Medulla oblongata (tissue), 1 donor: ENCODE measurements around the gene E2F3.
"Not testable (repeated sequence)": the region's sequence is repeated elsewhere in the genome, so short reads cannot be mapped to it uniquely, and the experiment has no call there.

Experiments
- DNase-seq: peaks from one replicate; pipeline ENCODE4 v3.0.0-alpha.2; 2015; ENCODE audit errors: extremely low spot score

The E2F3 gene

DNA sequence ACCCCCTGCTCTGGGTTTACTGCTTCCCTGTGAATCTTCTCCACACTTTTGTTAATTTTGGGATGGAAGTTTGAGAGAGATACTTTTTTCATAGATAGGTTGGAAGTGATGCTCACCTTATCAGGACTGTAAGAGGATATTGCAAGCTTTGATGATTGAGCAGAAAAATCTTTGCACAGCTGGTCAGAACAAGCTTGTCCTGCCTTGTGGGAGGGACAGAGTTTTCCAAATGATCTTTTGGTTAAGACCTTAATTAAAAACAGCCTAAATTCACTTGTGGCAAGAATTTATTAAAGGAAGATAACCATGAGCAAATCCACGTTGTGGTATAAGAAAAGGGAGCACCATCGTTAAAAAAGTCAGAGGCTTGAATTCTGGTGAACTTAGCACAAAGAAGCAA, 32.2 kb downstream of the E2F3 start:
- DNase-seq, result no peak

DNA sequence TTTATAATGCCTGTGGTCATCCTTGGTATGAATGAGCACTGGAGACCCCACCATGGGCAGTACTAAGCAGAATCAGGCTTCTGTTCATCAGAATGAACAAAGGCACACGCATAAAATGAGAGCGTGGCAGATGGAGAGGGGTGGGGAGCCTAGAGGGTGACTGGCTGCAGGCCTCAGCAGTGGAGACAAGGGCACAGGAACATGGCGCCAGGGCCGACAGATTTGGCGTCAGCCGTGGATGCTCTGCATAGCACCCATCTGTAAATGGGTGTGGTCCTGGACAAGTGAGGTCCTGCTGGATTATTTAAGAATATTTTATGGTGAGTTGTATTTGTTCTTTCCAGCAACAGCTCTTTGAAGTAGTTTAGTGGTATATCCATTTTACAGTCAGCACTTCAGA, 33.1 kb downstream of the E2F3 start:
- DNase-seq, result no peak

DNA sequence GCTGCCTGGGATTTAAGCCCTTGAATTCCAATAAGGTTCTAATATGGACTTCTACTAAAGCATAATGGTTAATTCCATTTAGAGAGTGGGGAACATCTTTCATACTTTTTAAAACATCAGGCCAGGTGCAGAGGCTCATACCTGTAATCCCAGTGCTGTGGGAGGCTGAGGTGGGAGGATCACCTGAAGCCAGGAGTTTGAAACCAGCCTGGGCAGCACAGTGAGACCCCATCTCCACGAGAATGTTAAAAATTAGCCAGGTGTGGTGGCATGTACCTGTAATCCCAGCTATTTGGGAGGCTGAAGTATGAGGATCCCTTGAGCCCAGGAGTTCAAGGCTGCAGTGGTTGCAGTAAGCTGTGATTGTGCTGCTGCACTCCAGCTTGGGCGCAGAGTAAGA, 35.0 kb downstream of the E2F3 start:
- DNase-seq, result no peak

DNA sequence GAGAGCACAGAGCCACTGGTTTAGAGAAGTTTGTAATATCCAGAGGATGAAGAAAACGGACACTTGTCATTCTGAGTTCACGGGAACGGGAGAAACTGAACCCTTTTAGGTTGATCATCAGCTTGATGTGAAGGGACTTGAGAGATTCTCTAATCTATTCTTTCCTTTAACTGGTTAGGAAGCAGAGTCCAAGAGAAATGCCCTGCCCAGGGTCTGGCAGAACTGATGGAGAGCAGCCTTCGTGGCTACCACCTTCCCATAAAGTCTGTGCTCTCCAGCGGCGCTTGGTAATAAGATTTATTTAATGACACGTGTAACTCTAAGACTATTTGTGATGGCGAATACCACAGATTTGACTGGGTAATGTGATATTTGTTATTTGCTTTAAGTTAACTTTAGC, 36.0 kb downstream of the E2F3 start:
- no peak for DNase-seq

DNA sequence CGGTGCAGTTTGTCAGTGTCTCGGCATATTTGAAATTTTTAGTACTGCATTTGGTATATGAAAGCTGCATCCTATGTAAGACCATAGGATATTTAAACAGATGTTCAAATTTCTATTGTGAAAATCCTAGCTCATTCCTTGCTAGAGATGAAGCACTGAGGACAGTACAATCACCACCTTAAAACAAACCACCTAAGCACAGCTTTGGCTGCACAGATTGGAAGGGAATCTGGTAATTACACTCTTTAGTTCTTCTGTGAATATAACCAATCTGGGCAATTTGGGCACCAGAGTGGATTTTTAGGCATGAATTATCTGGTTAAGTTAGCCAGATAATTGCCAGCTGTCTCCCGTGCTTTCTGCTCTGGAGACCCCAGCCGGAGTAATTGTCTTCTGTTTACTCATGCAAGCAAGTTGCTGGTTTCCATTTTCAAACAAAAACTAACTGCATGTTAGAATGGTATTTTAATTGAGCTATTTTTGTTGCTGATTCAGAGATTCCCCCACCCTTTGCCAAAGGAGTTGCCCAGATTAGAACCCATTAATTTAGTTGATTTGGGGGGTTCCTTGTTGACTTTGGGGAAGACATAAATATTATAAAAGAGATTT, 36.9 kb downstream of the E2F3 start:
- no peak for DNase-seq

DNA sequence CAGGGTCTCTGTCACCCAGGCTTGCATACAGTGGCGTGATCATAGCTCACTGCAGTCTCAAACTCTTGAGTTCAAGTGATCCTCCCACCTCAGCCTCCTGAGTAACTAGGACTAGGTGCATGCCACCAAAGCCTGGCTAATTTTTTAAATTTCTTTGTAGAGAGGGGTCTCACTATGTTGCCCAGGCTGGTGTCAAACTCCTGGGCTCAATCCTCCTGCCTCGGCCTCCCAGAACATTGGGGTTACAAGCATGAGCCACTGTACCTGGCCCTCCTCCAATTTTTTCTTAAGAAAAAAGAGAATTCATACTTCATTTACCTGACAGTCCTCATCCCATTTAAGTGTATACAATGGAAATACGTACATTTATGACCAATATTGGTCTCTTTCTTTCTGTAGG, 37.9 kb downstream of the E2F3 start:
- DNase-seq, result no peak

DNA sequence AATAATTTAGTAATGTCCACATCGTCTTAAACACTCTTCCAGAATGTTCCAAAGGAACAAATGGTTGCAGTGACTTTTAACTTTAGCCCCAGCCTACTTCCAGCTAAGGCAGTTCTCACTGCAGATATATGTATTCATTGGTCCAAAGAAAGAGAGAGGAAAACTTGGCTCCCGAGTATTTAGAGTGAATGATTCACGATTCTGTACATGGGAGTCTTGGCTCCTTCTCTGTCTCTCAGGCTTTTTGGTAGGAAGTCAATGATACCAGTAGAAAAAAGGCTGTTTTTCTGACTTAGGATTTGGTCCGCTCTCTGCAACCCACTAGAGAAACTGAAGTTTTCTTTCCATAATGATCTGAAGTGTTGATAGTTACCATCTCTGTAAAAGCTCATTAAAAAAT, 38.6 kb downstream of the E2F3 start:
- DNase-seq, result no peak

DNA sequence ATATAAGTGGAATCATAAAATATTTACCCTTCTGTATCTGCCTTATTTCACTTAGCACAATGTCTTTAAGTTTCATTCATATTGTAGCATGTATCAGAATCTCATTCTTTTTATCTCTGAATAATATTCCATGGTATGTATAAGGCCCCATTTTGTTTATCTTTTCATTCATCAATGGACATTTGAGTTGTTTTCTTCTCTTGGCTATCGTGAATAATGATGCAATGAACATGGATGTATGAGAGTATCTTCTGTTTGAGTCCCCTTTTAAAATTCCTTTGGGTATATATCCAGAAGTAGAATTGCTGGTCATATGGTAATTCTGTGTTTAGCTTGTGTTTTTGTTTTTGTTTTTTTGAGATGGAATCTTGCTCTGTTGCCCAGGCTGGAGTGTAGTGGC, 39.6 kb downstream of the E2F3 start:
- no peak for DNase-seq

DNA sequence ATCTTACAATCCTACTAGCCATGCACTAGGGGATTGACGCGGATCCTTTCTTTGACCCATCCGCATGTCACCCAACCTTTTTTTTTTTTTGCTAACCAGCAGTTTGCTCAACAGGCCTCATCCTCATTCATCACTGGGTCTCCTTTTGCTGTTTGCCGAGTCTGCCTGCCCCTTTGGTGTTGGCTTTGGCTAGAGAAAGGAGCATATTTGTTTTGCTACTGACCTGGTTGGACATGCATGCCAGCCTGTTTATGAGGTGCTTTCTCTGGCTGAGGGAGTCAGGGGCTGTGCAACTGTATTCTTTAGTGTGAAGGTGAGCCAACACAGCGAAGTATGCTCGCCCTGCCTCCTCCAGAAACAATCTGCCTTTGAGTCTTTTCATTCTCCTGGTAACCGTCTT, 40.2 kb downstream of the E2F3 start:
- DNase-seq, result no peak

DNA sequence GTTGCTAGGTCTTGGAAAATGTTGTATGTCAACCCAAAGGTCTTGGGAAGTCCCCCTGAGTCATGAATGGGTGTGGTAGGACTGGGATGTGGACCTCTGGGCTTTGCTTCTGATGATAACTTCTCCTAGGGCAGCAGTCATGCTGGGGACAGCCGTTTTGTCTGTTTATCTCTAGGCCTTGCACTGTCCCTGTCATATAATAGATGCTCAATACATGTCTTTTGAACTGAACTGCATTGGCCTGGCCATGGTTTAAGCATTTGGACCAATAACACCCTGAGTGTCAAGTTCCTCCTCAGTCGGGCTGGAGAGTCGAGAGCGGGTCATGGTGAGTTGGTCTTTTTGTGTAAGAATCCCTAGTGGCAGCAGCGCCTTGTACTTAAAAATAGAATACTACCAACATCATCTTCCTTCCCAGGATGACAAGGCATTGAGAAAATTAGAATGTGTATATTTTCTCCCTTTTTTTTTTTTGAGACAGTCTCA, 43.1 kb downstream of the E2F3 start:
- no peak for DNase-seq

DNA sequence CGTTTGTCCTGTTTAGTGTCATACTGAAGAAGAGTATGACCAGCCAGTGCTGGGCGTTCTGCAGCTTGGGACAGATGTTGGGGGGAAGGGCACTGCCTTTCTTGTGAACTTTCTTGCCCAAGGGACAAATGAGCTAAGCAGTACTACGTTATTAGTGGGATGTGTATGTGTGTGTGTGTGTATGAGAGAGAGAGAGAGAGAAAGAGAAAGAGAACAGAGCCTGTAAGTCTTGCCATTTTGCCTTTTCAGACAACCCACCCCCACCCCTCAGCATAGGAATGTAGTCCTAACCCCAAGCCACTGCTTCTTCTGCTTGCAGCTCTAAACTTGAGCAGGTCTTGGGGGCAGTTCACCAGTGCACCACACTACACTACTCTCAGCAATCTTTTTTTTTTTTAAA, 45.5 kb downstream of the E2F3 start:
- DNase-seq, result no peak

DNA sequence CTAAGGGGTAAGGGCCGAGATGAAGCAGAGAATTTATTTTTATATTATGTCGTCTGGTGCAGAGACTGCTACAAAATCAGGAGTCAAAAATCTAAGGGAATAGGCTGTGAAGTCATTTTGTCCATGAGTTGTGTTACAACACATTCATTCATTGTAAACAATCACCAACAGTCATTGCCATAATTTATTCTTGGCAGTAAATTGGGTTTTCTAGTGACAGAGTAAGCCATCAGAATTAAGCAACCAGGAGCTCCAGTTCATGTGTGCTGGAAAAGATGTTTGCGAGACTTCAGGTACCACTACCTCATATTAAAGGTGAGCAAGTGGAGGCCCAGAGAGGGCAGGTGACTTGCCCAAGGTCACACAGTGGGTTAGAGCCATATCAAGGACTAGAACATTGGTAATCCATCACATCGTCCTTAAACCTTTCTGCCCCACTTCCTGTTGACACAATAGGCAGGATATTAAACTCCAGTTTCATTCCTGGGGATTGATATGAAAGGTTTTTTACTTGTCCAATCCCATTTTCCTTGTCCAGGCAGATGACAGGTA, 46.0 kb downstream of the E2F3 start:
- peak; percentile 15 for DNase-seq

DNA sequence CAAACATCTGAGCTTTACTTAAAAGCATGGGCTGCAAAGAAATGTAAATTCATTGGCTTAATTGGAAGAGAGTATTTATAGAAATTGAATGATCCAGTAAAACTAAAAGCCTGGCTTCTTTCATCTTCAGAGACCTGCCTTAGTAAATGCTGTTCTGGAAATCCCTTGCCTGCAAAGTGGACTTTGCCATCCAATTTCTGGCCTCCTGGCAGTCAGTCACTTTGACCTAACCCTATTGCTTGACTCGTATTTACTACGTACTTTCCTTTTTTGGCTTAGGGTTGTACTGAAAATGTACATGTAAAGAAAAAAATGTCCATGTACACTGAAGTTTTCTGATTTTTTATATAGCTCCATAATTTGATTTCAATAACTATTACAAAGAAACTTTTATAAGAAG, 47.1 kb downstream of the E2F3 start:
- DNase-seq, result no peak

DNA sequence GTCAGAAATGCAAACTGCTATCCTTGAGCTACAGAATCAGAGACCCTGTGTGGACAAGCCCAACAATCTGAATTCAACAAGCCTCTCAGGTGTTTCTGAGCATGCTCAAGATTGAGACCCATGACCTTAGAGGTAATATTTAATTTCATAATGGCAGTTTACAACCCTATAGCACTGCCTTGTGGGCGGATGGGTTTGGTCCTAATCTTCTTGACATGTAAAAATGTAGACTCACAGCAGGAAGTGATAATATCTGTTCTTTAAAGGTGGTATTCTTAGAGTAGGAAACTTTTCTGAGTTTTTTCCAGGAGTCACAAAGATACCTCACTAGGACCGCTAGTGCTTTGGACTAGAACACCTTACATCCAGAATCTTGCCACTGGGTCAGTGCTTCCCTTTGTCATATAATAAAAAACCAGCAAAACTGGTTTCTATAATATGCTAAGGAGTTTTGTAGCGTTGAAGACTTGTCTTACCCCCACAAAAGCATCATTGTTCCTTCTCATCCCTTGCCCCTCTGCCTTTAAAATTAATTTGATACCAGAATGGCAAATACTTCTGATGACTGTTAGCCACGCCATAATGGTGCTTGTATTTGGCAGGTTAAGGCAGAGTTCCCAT, 52.6 kb downstream of the E2F3 start:
- no peak for DNase-seq

DNA sequence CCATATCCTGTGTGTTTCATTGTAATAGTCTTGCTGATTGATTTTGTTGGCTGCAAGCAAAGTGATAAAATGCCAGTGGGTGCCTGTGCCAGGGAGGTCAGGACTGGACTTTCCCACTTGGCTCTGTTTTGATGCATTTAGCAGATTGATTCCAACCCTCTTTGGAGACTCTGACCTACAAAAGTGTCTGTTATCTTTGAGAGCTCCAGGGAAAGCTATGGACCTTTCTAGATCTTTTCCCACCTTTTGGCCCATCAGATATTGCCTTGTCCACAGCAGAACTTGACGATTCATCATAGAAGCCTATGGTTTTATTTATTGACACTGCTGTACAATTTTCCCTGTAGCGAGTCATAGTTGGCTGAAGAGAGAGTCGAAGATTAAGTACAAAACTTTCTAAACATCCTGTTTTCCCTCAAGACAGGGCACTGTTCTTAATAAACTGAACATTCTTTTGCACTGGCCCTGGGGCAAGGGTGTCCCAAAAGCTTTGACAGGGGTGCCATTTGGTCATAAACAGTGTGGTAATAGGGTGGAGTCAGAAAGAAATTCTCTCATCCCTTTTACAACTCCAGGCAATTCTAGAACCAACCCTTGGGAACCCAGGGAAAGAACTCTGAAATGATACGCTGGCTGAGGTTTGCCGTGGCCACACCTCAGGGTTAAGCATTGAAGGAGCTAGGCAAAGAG, 53.7 kb downstream of the E2F3 start:
- DNase-seq, result no peak

DNA sequence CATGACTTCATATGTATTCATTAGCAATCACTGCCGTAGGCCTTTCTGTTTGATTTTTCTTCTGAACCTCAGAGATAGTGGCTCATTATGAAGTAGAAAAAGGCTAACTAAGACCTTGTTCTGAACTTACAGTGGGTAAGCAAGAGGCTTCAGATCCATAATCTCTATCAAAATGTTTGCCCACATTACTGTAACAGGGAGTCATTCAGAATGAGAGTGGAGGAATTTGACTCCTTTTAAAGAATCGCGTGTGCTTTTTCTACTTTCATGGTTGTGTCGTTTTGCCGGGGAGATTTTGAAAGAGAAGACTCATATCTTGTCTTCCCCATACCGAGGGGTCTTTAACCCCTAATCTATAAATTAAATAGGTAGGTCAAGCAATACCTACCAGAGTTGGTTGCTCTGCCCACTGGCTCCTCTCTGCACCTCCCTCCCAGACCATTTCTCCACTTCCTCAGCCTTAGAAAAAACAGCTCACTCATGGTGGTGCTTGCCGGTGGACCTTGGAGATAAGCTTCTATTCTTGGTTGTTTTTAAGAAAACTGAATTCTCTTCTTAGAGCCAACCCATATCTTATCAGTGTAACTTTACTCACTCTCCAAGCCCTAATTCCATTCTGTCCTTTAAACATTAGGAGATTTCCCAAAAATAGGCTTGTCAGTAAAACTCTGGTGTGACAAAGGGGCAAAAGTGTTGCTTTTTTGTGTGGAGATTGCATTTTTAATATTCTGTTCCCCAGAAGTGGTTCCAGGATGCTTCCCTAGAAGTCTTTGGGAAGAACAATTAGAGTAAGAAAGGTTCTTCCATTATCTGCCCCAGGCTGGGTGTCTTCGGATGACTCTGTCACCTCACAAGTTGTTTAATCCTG, 56.6 kb downstream of the E2F3 start:
- no peak for DNase-seq

DNA sequence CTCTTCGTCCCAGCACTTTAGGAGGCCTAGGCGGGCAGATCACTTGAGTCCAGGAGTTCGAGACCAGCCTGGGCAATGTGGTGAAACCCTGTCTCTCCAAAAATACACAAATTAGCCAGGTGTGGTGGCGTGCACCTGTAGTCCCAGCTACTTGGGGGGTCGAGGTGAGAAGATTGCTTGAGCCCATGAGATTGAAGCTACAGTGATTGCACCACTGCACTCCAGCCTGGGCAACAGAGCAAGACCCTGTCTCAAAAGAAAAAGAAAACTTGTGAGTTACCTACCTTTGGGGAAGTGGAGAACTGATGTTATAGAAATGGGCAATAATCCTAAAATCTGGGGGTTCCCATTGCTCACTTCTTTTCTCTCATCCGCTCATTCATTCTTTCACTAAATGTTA, 58.0 kb downstream of the E2F3 start:
- no peak for DNase-seq

DNA sequence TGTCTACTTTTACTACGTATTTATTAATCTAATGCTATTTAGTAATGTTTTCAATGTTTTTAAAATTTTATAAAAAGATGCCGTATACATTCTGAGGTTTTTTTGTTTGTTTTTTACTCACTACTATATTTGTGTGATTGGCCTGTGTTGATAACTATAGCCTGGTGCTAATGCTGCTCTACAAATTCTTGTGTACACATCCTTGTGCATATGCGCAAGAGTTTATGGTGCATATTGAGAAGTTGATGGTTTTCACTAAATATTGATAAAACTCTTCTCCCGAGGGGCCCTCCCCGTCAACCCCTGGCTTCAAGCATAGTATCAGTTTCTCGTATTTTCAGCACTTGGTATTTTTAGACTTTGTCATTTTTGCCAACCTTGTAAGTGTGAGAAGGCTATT, 59.9 kb downstream of the E2F3 start:
- DNase-seq, result no peak

DNA sequence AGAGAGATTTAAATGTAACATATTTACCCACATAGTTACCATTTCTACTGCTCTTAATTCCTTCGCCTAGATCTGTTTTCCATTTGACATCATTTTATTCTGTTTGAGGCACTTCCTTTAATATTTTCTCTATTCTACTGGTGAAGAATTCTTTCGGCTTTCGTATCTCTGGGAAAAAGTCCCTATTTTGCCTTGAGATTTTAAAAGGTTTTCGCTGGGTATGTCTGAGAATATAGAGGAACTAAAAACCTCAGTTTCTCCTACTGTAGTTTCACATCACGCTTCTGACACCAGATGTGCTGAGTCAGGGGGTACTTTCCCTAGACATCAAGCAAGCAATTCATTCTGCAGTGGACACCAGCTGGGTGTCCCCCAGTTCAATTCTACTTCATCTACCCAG, 61.7 kb downstream of the E2F3 start:
- DNase-seq, result no peak

DNA sequence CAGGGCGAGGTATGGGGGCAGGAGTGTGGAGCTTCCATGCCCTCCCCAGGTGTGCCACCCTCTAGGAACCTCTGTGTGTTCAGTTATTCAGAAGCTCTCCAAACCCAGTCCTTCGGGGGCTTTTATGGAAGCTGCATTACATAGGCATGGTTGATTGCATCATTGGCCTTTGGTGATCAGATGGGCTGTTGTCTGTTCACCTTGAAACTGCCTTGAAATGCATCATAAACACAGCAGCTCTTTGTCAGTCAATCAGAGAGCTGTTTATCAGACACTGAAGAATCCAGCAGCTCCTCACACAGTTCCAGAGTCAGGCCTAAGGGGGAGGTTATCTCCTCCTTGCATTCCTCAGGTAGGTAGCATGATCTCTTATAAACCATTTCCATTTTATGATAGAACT, 62.4 kb downstream of the E2F3 start:
- DNase-seq, result no peak

DNA sequence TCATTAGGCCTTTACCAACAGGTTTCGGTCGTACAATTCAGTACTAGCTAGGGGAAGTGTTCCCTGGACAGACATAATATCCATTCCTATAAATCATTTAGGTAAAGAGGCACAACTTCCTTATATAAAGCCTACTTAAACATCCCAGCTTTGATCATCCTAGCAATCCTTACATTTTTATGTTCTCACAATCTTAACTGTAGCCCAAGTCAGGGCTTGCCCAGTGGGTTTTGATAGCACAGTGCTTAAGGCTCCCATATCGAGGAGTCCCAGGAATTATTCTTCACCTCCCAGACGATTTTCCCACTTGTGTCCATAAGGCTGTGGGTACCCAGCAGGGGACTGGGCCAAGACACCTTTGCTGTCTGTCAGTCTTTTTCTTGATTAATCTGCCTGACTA, 63.2 kb downstream of the E2F3 start:
- no peak for DNase-seq

DNA sequence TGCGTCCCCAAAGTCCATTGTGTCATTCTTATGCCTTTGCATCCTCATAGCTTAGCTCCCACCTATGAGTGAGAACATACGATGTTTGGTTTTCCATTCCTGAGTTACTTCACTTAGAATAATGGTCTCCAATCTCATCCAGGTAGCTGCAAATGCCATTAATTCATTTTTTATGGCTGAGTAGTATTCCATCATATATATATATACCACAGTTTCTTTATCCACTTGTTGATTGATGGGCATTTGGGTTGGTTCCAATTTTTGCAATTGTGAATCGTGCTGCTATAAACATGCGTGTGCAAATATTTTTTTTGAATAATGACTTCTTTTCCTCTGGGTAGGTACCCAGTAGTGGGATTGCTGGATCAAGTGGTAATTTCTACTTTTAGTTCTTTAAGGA, 63.9 kb downstream of the E2F3 start:
- DNase-seq, result not testable (repeated sequence)
